Measurements from ENCODE around the gene PCNX2.

DNA sequence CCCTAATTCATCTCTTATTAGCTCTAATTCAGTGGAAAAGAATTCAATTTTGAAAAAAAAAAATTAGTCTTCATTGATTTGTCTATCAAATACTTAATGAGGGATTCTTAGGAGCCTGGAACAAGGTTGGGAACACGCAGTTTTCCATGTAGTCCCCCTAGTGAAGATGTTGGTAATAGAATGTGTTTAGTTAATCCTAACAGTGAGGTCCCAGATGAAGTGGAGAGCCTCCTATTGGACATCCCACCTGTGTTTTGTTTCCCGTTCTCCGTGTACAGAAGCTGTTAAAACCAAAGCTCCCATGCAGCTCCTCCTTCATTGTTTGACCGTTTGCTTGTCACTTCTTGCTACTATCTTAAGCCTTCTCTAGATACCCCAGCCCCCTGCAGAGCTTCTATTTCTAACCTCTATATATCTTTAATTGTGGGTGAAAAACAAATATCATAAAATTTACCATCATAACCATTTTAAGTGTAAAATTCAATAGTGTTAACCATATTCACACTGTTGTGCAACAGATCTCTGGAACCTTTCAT lies 67.5 kb downstream of the PCNX2 start:
- TF ChIP-seq CTCF (IDR thresholded peaks at IDR 0.05) (no peak), POLR2A (IDR thresholded peaks at IDR 0.05) (no peak)

Data from lower leg skin (tissue), 3 donors.